H1 (cell line): ENCODE measurements around the gene SPSB3. TPM values are rescaled to one million over a fixed set of nuclear protein-coding genes. Genes with fewer than 3 reads are reported as not detected.

Experiments used
- BCL11A ChIP-seq, 2 experiments: IDR thresholded peaks; one replicate each; pipeline ENCODE4 v1.6.1; 2011; ENCODE audit warnings: low read depth in 2 of 2, low read length in 2 of 2, mild to moderate bottlenecking in 2 of 2
- CHD1 ChIP-seq: IDR thresholded peaks from 2 replicates; pipeline ENCODE4 v1.6.1; 2012; ENCODE audit warnings: low read depth, low read length, improper control_type of control experiment
- EGR1 ChIP-seq: IDR thresholded peaks from 2 replicates; pipeline ENCODE4 v1.6.1; 2011; ENCODE audit warnings: low read depth, low read length, borderline replicate concordance
- EP300 ChIP-seq, 2 experiments: IDR thresholded peaks; 1 replicate in 1 of 2; 2 replicates in 1 of 2; pipeline ENCODE4 v1.6.1; 2011 to 2012; ENCODE audit warnings: low read depth in 2 of 2, low read length in 2 of 2, mild to moderate bottlenecking in 2 of 2, borderline replicate concordance in 1 of 2, inconsistent platforms in 1 of 2, moderate library complexity in 1 of 2
- GTF2F1 ChIP-seq: IDR thresholded peaks from 2 replicates; pipeline ENCODE4 v1.6.1; 2012; ENCODE audit warnings: low read depth, low read length, improper control_type of control experiment, borderline replicate concordance
- HDAC2 ChIP-seq, 2 experiments: fragments of 300-600 bp in 1 of 2; sonication (generic) in 1 of 2; IDR thresholded peaks; 2 replicates each; pipeline ENCODE4 v1.6.1; 2011 to 2012; ENCODE audit warnings: low read depth in 2 of 2, low read length in 2 of 2, mild to moderate bottlenecking in 2 of 2, moderate library complexity in 2 of 2, borderline replicate concordance in 1 of 2, inconsistent platforms in 1 of 2
- JUND ChIP-seq: IDR thresholded peaks from 2 replicates; pipeline ENCODE4 v1.6.1; 2011; ENCODE audit warnings: mild to moderate bottlenecking, improper control_type of control experiment, low read length
- NANOG ChIP-seq: IDR thresholded peaks from 2 replicates; pipeline ENCODE4 v1.6.1; 2011; ENCODE audit warnings: low read length, low read depth, mild to moderate bottlenecking, inconsistent platforms; ENCODE audit not compliant: insufficient read depth, poor library complexity, severe bottlenecking
- RFX5 ChIP-seq: IDR thresholded peaks from 2 replicates; pipeline ENCODE4 v1.6.1; 2011; ENCODE audit warnings: low read depth, low read length, improper control_type of control experiment, borderline replicate concordance
- RXRA ChIP-seq: IDR thresholded peaks from 2 replicates; pipeline ENCODE4 v1.6.1; 2011; ENCODE audit warnings: low read depth, mild to moderate bottlenecking, low read length, moderate library complexity; ENCODE audit not compliant: insufficient read depth
- SIX5 ChIP-seq: IDR thresholded peaks from 2 replicates; pipeline ENCODE4 v1.6.1; 2011; ENCODE audit warnings: mild to moderate bottlenecking, low read depth, low read length
- TAF7 ChIP-seq: optimal IDR thresholded peaks from 2 replicates; pipeline ENCODE3; 2011; ENCODE audit warnings: low read depth, mild to moderate bottlenecking, inconsistent platforms, low read length, moderate library complexity, borderline replicate concordance
- polyA plus RNA-seq, 7 experiments: library from polyadenylated mRNA; depleted of rRNA in 3 of 7; stranded (reverse) in 5 of 7; unstranded in 2 of 7; fragments of >200 nt in 5 of 7; fragments of 200-250 nt in 2 of 7; gene quantifications; 1 replicate in 5 of 7; 2 replicates in 1 of 7; 4 replicates in 1 of 7; pipeline versions ENCODE4 v1.2.1 to v1.2.3, GENCODE V29; 2011 to 2013; ENCODE audit warnings: missing spikeins in 2 of 7, mixed read lengths in 2 of 7
- total RNA-seq: library from RNA; stranded (reverse); fragmentation: NEBNext Ultra II Directional; extraction: Animal tissue kit (Norgen Biotek cat#: 25700); gene quantifications from 2 replicates; pipeline ENCODE4 v1.2.1, GENCODE V29; 2021
- TF ChIP-seq, protein P1 (sequence below): IDR thresholded peaks from 2 replicates; pipeline ENCODE4 v1.6.1; 2012; ENCODE audit warnings: inconsistent platforms
- TF ChIP-seq, protein P2 (sequence below): IDR thresholded peaks from 2 replicates; pipeline ENCODE4 v1.6.1; 2011; ENCODE audit warnings: low read length, improper control_type of control experiment

The SPSB3 gene
- total and polyA plus RNA-seq, 2 of the 8 experiments (the other 6 are each of a cell fraction or from before 2014, with no cell fraction given): 22.5 to 37.8 TPM

DNA sequence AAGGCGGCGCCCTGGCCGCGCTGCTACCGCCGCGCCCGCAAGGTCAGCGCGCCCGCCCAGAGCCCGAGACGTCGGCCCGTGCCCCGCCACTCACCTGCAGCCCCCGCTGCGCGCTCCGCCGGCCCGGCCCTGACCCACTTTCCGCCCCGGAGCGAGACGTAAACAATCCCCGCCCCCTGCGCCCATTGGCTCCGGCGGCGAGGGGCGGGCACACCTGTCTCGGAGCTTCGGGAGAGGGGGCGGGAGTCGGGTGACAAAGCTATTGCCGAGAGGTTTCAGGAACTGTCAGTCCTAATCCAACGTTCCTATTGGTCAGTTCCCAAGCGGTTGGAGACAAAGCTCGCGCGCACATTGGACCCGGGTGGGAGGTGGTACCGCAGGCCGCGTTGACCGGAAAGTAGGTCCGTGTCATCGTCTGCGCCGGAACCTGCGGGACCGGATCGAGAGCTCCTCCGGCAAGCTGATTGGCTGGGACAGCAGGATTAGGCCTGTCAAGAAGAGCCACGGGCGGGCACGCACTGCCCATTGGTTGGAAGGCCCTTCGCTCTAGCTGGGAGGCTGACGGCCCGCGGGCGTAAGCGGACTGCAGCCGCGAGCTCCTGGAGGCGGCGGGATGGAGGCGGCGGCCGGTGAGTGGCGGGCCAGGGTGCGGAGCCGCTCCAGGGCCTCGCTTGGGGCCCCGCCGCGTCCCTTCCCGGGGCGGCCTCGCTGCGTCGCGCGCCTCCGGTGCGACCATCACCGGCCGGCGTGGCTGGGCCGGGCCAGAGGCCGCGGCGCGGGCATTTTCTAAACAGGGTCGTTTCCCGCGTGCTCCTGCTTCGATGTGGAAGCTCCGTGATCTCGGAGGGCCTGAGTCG lies at the start of gene SPSB3, which contains the start of gene NUBP2 (continued):
- TF ChIP-seq TAF7 (no peak), EGR1 (no peak), RFX5 (no peak), CHD1 (no peak), GTF2F1 (peak; percentile 18; the same call in 1 of the 2 replicates), BCL11A (IDR thresholded peaks at IDR 0.05; ENCODE audit: low read depth in 2 of 2, low read length in 2 of 2) (no peak), RXRA (no peak), EP300 (IDR thresholded peaks at IDR 0.05; ENCODE audit: borderline replicate concordance in 1 of 2, low read depth in 2 of 2, low read length in 2 of 2) (peak in 1 of 2 experiments; percentile 3; a peak in 1 of 3 replicates), HDAC2 (IDR thresholded peaks at IDR 0.05; ENCODE audit: borderline replicate concordance in 1 of 2, low read depth in 2 of 2, low read length in 2 of 2) (0 out of 4 replicates have a peak, but pooled peaks of 1 of the 2 experiments have one; percentile 33), NANOG (peak; percentile 17), JUND (no peak), SIX5 (no peak)
- TF ChIP-seq, protein P1, sequence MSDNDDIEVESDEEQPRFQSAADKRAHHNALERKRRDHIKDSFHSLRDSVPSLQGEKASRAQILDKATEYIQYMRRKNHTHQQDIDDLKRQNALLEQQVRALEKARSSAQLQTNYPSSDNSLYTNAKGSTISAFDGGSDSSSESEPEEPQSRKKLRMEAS: peak; percentile 49; the same call in 1 of the 2 replicates
- TF ChIP-seq, protein P2, sequence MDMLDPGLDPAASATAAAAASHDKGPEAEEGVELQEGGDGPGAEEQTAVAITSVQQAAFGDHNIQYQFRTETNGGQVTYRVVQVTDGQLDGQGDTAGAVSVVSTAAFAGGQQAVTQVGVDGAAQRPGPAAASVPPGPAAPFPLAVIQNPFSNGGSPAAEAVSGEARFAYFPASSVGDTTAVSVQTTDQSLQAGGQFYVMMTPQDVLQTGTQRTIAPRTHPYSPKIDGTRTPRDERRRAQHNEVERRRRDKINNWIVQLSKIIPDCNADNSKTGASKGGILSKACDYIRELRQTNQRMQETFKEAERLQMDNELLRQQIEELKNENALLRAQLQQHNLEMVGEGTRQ: no peak
